MCF 10A (cell line): ENCODE results near the gene NEURL1. TPM values are rescaled to one million over a fixed set of nuclear protein-coding genes. Genes with fewer than 3 reads are reported as not detected.

Experiments used
- BruUV-seq: library from RNA; stranded (reverse); fragments of 400-500 nt; replicated peaks from 2 replicates; lab custom pipeline; 2021; lab: Mats Ljungman, UMichigan
- CTCF ChIA-PET: fragments of 300-600 bp; sonication (Branson Sonifier 250); formaldehyde crosslinking; extraction: SDS; loops from one replicate; lab custom pipeline; 2021; ENCODE audit warnings: antibody characterized with exemption, inconsistent platforms; lab: Yijun Ruan, JAX
- POLR2A ChIA-PET: fragments of 300-600, 350-650 bp; sonication (Branson Sonifier 250); formaldehyde crosslinking; extraction: SDS; loops from one replicate; lab custom pipeline; 2020; ENCODE audit warnings: antibody characterized with exemption, inconsistent platforms; lab: Yijun Ruan, JAX
- DNase-seq: peaks from one replicate; pipeline ENCODE4 v3.0.0-alpha.2; 2018; ENCODE audit not compliant: unreplicated experiment
- H3K27ac Mint-ChIP-seq: one replicate; pipeline ENCODE4 v1.8.0; 2022; ENCODE audit warnings: mild to moderate bottlenecking, low read depth, mixed read lengths; ENCODE audit not compliant: unreplicated experiment
- H3K27me3 Mint-ChIP-seq: one replicate; pipeline ENCODE4 v1.8.0; 2022; ENCODE audit warnings: mixed read lengths; ENCODE audit not compliant: insufficient read depth, unreplicated experiment
- H3K36me3 Mint-ChIP-seq: one replicate; pipeline ENCODE4 v1.8.0; 2022; ENCODE audit warnings: mild to moderate bottlenecking, moderate library complexity, mixed read lengths; ENCODE audit not compliant: insufficient read depth, unreplicated experiment
- H3K4me1 Mint-ChIP-seq: one replicate; pipeline ENCODE4 v1.8.0; 2022; ENCODE audit warnings: mixed read lengths; ENCODE audit not compliant: insufficient read depth, unreplicated experiment
- H3K4me3 Mint-ChIP-seq: one replicate; pipeline ENCODE4 v1.8.0; 2022; ENCODE audit warnings: mild to moderate bottlenecking, moderate library complexity, mixed read lengths; ENCODE audit not compliant: unreplicated experiment
- H3K9me3 Mint-ChIP-seq: one replicate; pipeline ENCODE4 v1.8.0; 2022; ENCODE audit warnings: mixed read lengths; ENCODE audit not compliant: unreplicated experiment
- CTCF ChIP-seq: fragments of 200-600 bp; IDR thresholded peaks from one replicate; pipeline ENCODE4 v1.8.0; 2022; ENCODE audit warnings: antibody characterized with exemption, mild to moderate bottlenecking; ENCODE audit not compliant: unreplicated experiment
- intact Hi-C: fragments of 100-400 bp; cut with micrococcal nuclease; formaldehyde crosslinking; loops from 2 replicates; pipeline ENCODE4 v1.14.1; 2022
- total RNA-seq: library from RNA; stranded (reverse); gene quantifications from 2 replicates; pipeline ENCODE4 v1.2.3, GENCODE V29; 2022

NEURL1 gene
- total RNA-seq, 1 experiment from 2014 or later, result not detected

- no peaks in the 10 kb centered on the region for H3K9me3 Mint-ChIP-seq
- ChIA-PET POLR2A (interaction anchor here (1.3 kb wide), 1 partner anchor 20 kb away, joined by 3 read pairs; no protein-coding TSS in a partner anchor), CTCF (interaction anchor here (0.6 to 1.0 kb wide), 2 partner anchors 114 to 902 kb away, joined by 3 to 4 read pairs; no protein-coding TSS in a partner anchor)
- no peak overlapping the region for H3K4me3 Mint-ChIP-seq
- H3K27ac Mint-ChIP-seq, result no peak overlapping the region
- H3K4me1 Mint-ChIP-seq, result no peaks in the 10 kb centered on the region
- DNase-seq, result no peak
- peaks cover 28% of the 10 kb centered on the region for H3K27me3 Mint-ChIP-seq
- no peaks in the 10 kb centered on the region for H3K36me3 Mint-ChIP-seq
- TF ChIP-seq CTCF, result no peak
- BruUV-seq, result no TSS peak
- intact Hi-C loops, result no loop called here
Observed at GRCh38 chr10:103572347-103573204, 79.1 kb downstream of the NEURL1 start.

GRCh38 chr10:103573205-103573487 is 79.6 kb downstream of the NEURL1 start:
- TF ChIP-seq CTCF, result no peak
- Mint-ChIP-seq H3K27ac (no peak overlapping the region), H3K36me3 (no peaks in the 10 kb centered on the region), H3K4me3 (no peak overlapping the region), H3K9me3 (no peaks in the 10 kb centered on the region), H3K4me1 (no peaks in the 10 kb centered on the region), H3K27me3 (peaks cover 28% of the 10 kb centered on the region)
- no TSS peak for BruUV-seq
- no peak for DNase-seq
- CTCF ChIA-PET, result interaction anchor here (1.0 kb wide), 1 partner anchor 113 kb away, joined by 4 read pairs; no protein-coding TSS in a partner anchor
- intact Hi-C loops, result no loop called here
- POLR2A ChIA-PET, result interaction anchor here (1.3 kb wide), 1 partner anchor 20 kb away, joined by 3 read pairs; no protein-coding TSS in a partner anchor

- H3K27me3 Mint-ChIP-seq, result peaks cover 22% of the 10 kb centered on the region
- H3K9me3 Mint-ChIP-seq, result no peaks in the 10 kb centered on the region
- no peak for DNase-seq
- CTCF ChIA-PET, result no interaction called here
- POLR2A ChIA-PET, result no interaction called here
- H3K27ac Mint-ChIP-seq, result no peak overlapping the region
- intact Hi-C loops, result no loop called here
- no TSS peak for BruUV-seq
- no peaks in the 10 kb centered on the region for H3K36me3 Mint-ChIP-seq
- TF ChIP-seq CTCF, result no peak
- H3K4me3 Mint-ChIP-seq, result no peak overlapping the region
- no peaks in the 10 kb centered on the region for H3K4me1 Mint-ChIP-seq
Observed at GRCh38 chr10:103574097-103575061, 80.9 kb downstream of the NEURL1 start.
